Esophagus squamous epithelium (tissue), 5 donors: ENCODE measurements around the gene EGFL7. TPM values are rescaled to one million over a fixed set of nuclear protein-coding genes. Genes with fewer than 3 reads are reported as not detected.

Experiments used
- DNase-seq: peaks from one replicate; lab custom pipeline; 2025; lab: John Stamatoyannopoulos, UW
- H3K27ac ChIP-seq, 4 donors: fragments of 200-600 bp; sonication (generic); one replicate each; pipeline ENCODE4 v1.5.1; 2016 to 2019; ENCODE audit warnings: mild to moderate bottlenecking in 1 of 4
- H3K27me3 ChIP-seq, 4 donors: fragments of 200-600 bp; sonication (generic); 1 replicate in 3 of 4; 2 replicates in 1 of 4; pipeline versions ENCODE4 v1.5.1 to v1.6.0; 2017 to 2021; ENCODE audit warnings: antibody characterized with exemption in 1 of 4
- H3K36me3 ChIP-seq, 3 donors: fragments of 200-600 bp; sonication (generic); one replicate each; pipeline ENCODE4 v1.5.1; 2016 to 2019
- H3K4me1 ChIP-seq, 3 donors: fragments of 200-600 bp; sonication (generic); one replicate each; pipeline ENCODE4 v1.5.1; 2017 to 2019
- H3K4me3 ChIP-seq, 4 donors: fragments of 200-600 bp; sonication (generic); 1 replicate in 3 of 4; 2 replicates in 1 of 4; pipeline ENCODE4 v1.5.1; 2016 to 2019; ENCODE audit warnings: mild to moderate bottlenecking in 2 of 4, moderate library complexity in 1 of 4
- H3K9me3 ChIP-seq, 3 donors: fragments of 200-600 bp; sonication (generic); one replicate each; pipeline ENCODE4 v1.5.1; 2016 to 2019
- CTCF ChIP-seq, 6 experiments: fragments of 450-650 bp in 4 of 6; fragments of 200-600 bp in 2 of 6; sonication (generic) in 2 of 6; IDR thresholded peaks; one replicate each; pipeline ENCODE4 v1.5.1; 2016 to 2019; ENCODE audit warnings: antibody characterized with exemption in 6 of 6, mild to moderate bottlenecking in 4 of 6, moderate library complexity in 4 of 6
- POLR2A ChIP-seq, 4 donors: fragments of 450-650 bp; IDR thresholded peaks; one replicate each; pipeline ENCODE4 v1.6.1; 2017; ENCODE audit warnings: antibody characterized with exemption in 4 of 4, mild to moderate bottlenecking in 4 of 4, moderate library complexity in 3 of 4
- WGBS, 2 donors: methylation state at CpG; one replicate each; pipeline ENCODE4 v1.1.5; 2018; 5-methylcytosine and 5-hydroxymethylcytosine counted together
- intact Hi-C: fragments of 100-400 bp; cut with DNase I; formaldehyde crosslinking; loops from one replicate; pipeline ENCODE4 v1.15.0; 2022
- total RNA-seq, 4 donors: library from RNA; depleted of rRNA; stranded (reverse); fragments of >200 nt; gene quantifications; one replicate each; pipeline ENCODE4 v1.1.0, GENCODE V29; 2016
- donor health status: DM: yes; HTN: yes; CAD: no.

EGFL7 gene
- total RNA-seq, 4 donors from 2014 or later = 5.2 to 41.2 (median 21.2) TPM

GRCh38 chr9:136645352-136645902 is 17.3 kb upstream of the EGFL7 start:
- peak overlapping the region in 2 of 4 donors; percentile 34 to 61 for H3K4me3 ChIP-seq
- TF ChIP-seq POLR2A (IDR thresholded peaks at IDR 0.05) (no peak), CTCF (IDR thresholded peaks at IDR 0.05) (no peak)
- intact Hi-C loops = no loop called here
- H3K36me3 ChIP-seq = no peaks in the 10 kb centered on the region
- H3K4me1 ChIP-seq = peaks cover 14 to 52% (median 18%) of the 10 kb centered on the region in 3 donors
- no CpG with 5 or more reads among the region's 18 CpGs for WGBS, 2 donors
- H3K9me3 ChIP-seq = no peaks in the 10 kb centered on the region
- peaks cover 0 to 66% (median 0%) of the 10 kb centered on the region in 4 donors for H3K27me3 ChIP-seq
- H3K27ac ChIP-seq = peak overlapping the region; percentile 34 to 85 (median 74)
- no peak for DNase-seq

- TF ChIP-seq POLR2A (IDR thresholded peaks at IDR 0.05) = no peak
- TF ChIP-seq CTCF (IDR thresholded peaks at IDR 0.05) = peak in 1 of 6 experiments; percentile 23
- no peaks in the 10 kb centered on the region for H3K9me3 ChIP-seq
These were observed 16.6 kb upstream of the EGFL7 start for GRCh38 chr9:136645903-136646754.

GRCh38 chr9:136646827-136647711 is 15.6 kb upstream of the EGFL7 start:
- H3K36me3 ChIP-seq = no peaks in the 10 kb centered on the region
- intact Hi-C loops = no loop called here
- no peak for DNase-seq
- peak overlapping the region in 3 of 4 donors; percentile 16 to 61 (median 34) for H3K4me3 ChIP-seq
- peaks cover 0 to 55% (median 0%) of the 10 kb centered on the region in 4 donors for H3K27me3 ChIP-seq
- peaks cover 14 to 63% (median 18%) of the 10 kb centered on the region in 3 donors for H3K4me1 ChIP-seq
- 82 to 93% methylated on average over 5 to 7 of the region's 29 CpGs for WGBS, 2 donors
- TF ChIP-seq POLR2A (IDR thresholded peaks at IDR 0.05) (no peak), CTCF (IDR thresholded peaks at IDR 0.05) (no peak)
- H3K27ac ChIP-seq = peak overlapping the region in 3 of 4 donors; percentile 64 to 85 (median 83)
- H3K9me3 ChIP-seq = no peaks in the 10 kb centered on the region

More at GRCh38 chr9:136645903-136646754, 16.6 kb upstream of the EGFL7 start:
- Histone ChIP-seq H3K27me3 (peaks cover 0 to 60% (median 0%) of the 10 kb centered on the region in 4 donors), H3K27ac (peak overlapping the region; percentile 34 to 85 (median 74)), H3K36me3 (no peaks in the 10 kb centered on the region), H3K4me1 (peaks cover 14 to 53% (median 18%) of the 10 kb centered on the region in 3 donors), H3K4me3 (peak overlapping the region in 3 of 4 donors; percentile 16 to 61 (median 34))
- intact Hi-C loops = no loop called here
- 47 to 68% methylated on average over 11 to 12 of the region's 40 CpGs for WGBS, 2 donors
- DNase-seq = no peak

GRCh38 chr9:136648751-136649150 is 14.0 kb upstream of the EGFL7 start:
- H3K4me1 ChIP-seq = peaks cover 16 to 68% (median 18%) of the 10 kb centered on the region in 3 donors
- no peak for DNase-seq
- H3K27ac ChIP-seq = peak overlapping the region in 2 of 4 donors; percentile 59 to 70
- H3K9me3 ChIP-seq = no peaks in the 10 kb centered on the region
- 43 to 51% methylated on average over 7 to 12 of the region's 16 CpGs for WGBS, 2 donors
- H3K36me3 ChIP-seq = no peaks in the 10 kb centered on the region
- H3K27me3 ChIP-seq = peaks cover 0 to 53% (median 0%) of the 10 kb centered on the region in 4 donors
- TF ChIP-seq CTCF (IDR thresholded peaks at IDR 0.05) (no peak), POLR2A (IDR thresholded peaks at IDR 0.05) (no peak)
- intact Hi-C loops = no loop called here
- peak overlapping the region in 1 of 4 donors; percentile 10 for H3K4me3 ChIP-seq
